MM.1S (cell line): Measurements from ENCODE around the gene FCGBP.
"Not testable (repeated sequence)": the region's sequence is repeated elsewhere in the genome, so short reads cannot be mapped to it uniquely, and the experiment has no call there.

ENCODE experiments used
- DNase-seq: peaks from one replicate; pipeline ENCODE4 v3.0.0-alpha.2; 2015
- H2AFZ ChIP-seq: fragments of 300-600 bp; sonication (generic); 2 replicates; pipeline ENCODE4 v1.6.0; 2016; ENCODE audit warnings: antibody characterized with exemption, low read length
- H3F3A ChIP-seq: fragments of 300-600 bp; sonication (generic); 2 replicates; pipeline ENCODE4 v1.6.1; 2016; ENCODE audit warnings: mild to moderate bottlenecking, antibody characterized with exemption, low read length, moderate library complexity, mixed read lengths; ENCODE audit not compliant: insufficient read depth
- H3K27ac ChIP-seq: fragments of 300-600 bp; sonication (generic); 2 replicates; pipeline ENCODE4 v1.5.1; 2016; ENCODE audit warnings: mild to moderate bottlenecking, low read length
- H3K27me3 ChIP-seq: fragments of 300-600 bp; sonication (generic); replicated peaks from 2 replicates; pipeline ENCODE4 v1.6.0; 2016; ENCODE audit warnings: low read length; ENCODE audit not compliant: insufficient read depth
- H3K36me3 ChIP-seq: fragments of 300-600 bp; sonication (generic); replicated peaks from 2 replicates; pipeline ENCODE4 v1.6.1; 2016; ENCODE audit warnings: mild to moderate bottlenecking, low read length, mixed read lengths; ENCODE audit not compliant: insufficient read depth
- H3K4me1 ChIP-seq: fragments of 300-600 bp; sonication (generic); 2 replicates; pipeline ENCODE4 v1.6.1; 2016; ENCODE audit warnings: low read length, mixed read lengths
- H3K4me2 ChIP-seq: fragments of 300-600 bp; sonication (generic); 2 replicates; pipeline ENCODE4 v1.6.0; 2016; ENCODE audit warnings: low read depth, low read length
- H3K4me3 ChIP-seq: fragments of 300-600 bp; sonication (generic); 2 replicates; pipeline ENCODE4 v1.5.1; 2016; ENCODE audit warnings: low read length, mixed read lengths
- H3K79me2 ChIP-seq: fragments of 300-600 bp; sonication (generic); 2 replicates; pipeline ENCODE4 v1.6.1; 2016; ENCODE audit warnings: mixed run types, low read length, mixed read lengths
- H3K9ac ChIP-seq: fragments of 300-600 bp; sonication (generic); 2 replicates; pipeline ENCODE4 v1.6.1; 2016; ENCODE audit warnings: low read length, mixed read lengths
- H3K9me2 ChIP-seq: fragments of 300-600 bp; sonication (generic); replicated peaks from 2 replicates; pipeline ENCODE4 v1.6.1; 2016; ENCODE audit warnings: mild to moderate bottlenecking, low read length, mixed read lengths; ENCODE audit not compliant: insufficient read depth
- H3K9me3 ChIP-seq: fragments of 300-600 bp; sonication (generic); replicated peaks from 2 replicates; pipeline ENCODE4 v1.6.1; 2016; ENCODE audit warnings: mild to moderate bottlenecking, low read length, mixed read lengths; ENCODE audit not compliant: insufficient read depth
- H4K20me1 ChIP-seq: fragments of 300-600 bp; sonication (generic); 2 replicates; pipeline ENCODE4 v1.6.1; 2016; ENCODE audit warnings: mild to moderate bottlenecking, low read length, moderate library complexity, mixed read lengths; ENCODE audit not compliant: insufficient read depth
- CTCF ChIP-seq: fragments of 300-600 bp; sonication (generic); IDR thresholded peaks from 2 replicates; pipeline ENCODE4 v1.5.1; 2016; ENCODE audit warnings: antibody characterized with exemption, low read length, mixed read lengths
- EZH2 ChIP-seq: fragments of 300-600 bp; sonication (generic); optimal IDR thresholded peaks from 2 replicates; pipeline ENCODE3; 2017; ENCODE audit warnings: low read depth, mild to moderate bottlenecking, antibody characterized with exemption, low read length, mixed read lengths
- EZH2phosphoT487 ChIP-seq: fragments of 300-600 bp; sonication (generic); IDR thresholded peaks from 2 replicates; pipeline ENCODE4 v1.6.1; 2018; ENCODE audit warnings: antibody characterized with exemption, low read length

The FCGBP gene

DNA sequence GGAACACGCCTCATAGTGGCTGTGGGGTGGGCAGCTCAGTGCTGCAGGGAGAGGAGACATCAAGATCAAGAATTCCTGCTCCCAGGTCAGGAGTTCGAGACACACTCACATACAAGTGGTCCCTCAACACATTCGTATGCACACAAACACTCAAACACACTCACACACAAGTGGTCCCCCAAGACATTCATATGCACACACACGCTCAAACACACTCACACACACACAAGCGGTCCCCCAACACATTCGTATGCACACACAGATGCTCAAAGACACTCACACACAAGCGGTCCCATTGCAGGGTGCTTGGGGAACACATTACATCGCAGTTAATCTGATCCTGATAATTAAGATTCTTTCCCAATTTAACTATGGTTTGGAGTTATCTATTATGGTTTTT lies 28.2 kb downstream of the FCGBP start:
- H3F3A ChIP-seq = no peaks in the 10 kb centered on the region
- H3K79me2 ChIP-seq = no peaks in the 10 kb centered on the region
- H2AFZ ChIP-seq = no peak overlapping the region
- no peaks in the 10 kb centered on the region for H3K4me1 ChIP-seq
- H3K27me3 ChIP-seq = no peaks in the 10 kb centered on the region
- H3K27ac ChIP-seq = no peak overlapping the region
- no peaks in the 10 kb centered on the region for H3K9me2 ChIP-seq
- H3K4me2 ChIP-seq = no peak overlapping the region
- H3K9me3 ChIP-seq = no peaks in the 10 kb centered on the region
- no peak overlapping the region for H3K9ac ChIP-seq
- no peaks in the 10 kb centered on the region for H3K36me3 ChIP-seq
- TF ChIP-seq EZH2phosphoT487 (no peak), CTCF (no peak), EZH2 (no peak)
- H4K20me1 ChIP-seq = no peaks in the 10 kb centered on the region
- H3K4me3 ChIP-seq = no peak overlapping the region
- DNase-seq = no peak

- H3K27ac ChIP-seq, H2AFZ ChIP-seq, H3K4me3 ChIP-seq, H3F3A ChIP-seq, H3K9ac ChIP-seq, H3K4me1 ChIP-seq, H3K36me3 ChIP-seq, H3K9me2 ChIP-seq, H3K9me3 ChIP-seq, DNase-seq, H3K27me3 ChIP-seq, H3K4me2 ChIP-seq, H3K79me2 ChIP-seq, H4K20me1 ChIP-seq: not testable (repeated sequence)
These were observed 30.8 kb downstream of the FCGBP start for GRCh38 chr19:39903486-39904091.

- H3F3A ChIP-seq, H3K4me2 ChIP-seq, H3K4me1 ChIP-seq, H3K9ac ChIP-seq, H3K36me3 ChIP-seq, H3K27ac ChIP-seq, H2AFZ ChIP-seq, H3K9me3 ChIP-seq, H3K27me3 ChIP-seq, DNase-seq, H4K20me1 ChIP-seq, H3K9me2 ChIP-seq, H3K4me3 ChIP-seq, H3K79me2 ChIP-seq: not testable (repeated sequence)
These were observed 32.1 kb downstream of the FCGBP start for GRCh38 chr19:39902326-39902725.

GRCh38 chr19:39901681-39902080 lies 32.8 kb downstream of the FCGBP start:
- H3K27ac ChIP-seq, H4K20me1 ChIP-seq, H2AFZ ChIP-seq, H3K36me3 ChIP-seq, H3K9me2 ChIP-seq, H3K4me1 ChIP-seq, H3F3A ChIP-seq, H3K9me3 ChIP-seq, H3K27me3 ChIP-seq, H3K9ac ChIP-seq, H3K79me2 ChIP-seq, H3K4me3 ChIP-seq, H3K4me2 ChIP-seq, DNase-seq: not testable (repeated sequence)

GRCh38 chr19:39898858-39899257 lies 35.6 kb downstream of the FCGBP start:
- not testable (repeated sequence) for H3K4me3 ChIP-seq, H3K36me3 ChIP-seq, H3K27ac ChIP-seq, H3F3A ChIP-seq, H4K20me1 ChIP-seq, H3K79me2 ChIP-seq, H3K4me2 ChIP-seq, DNase-seq, H3K9me3 ChIP-seq, H3K27me3 ChIP-seq, H3K9me2 ChIP-seq, H3K9ac ChIP-seq, H3K4me1 ChIP-seq, H2AFZ ChIP-seq
